ENCODE measurements around the gene PGM2. TPM values are rescaled to one million over a fixed set of nuclear protein-coding genes. Genes with fewer than 3 reads are reported as not detected.

The PGM2 gene
- total and polyA plus RNA-seq, 10 of the 15 experiments (the other 5 are each of a cell fraction or from before 2014, with no cell fraction given): 11.9 to 41.7 (median 37.1) TPM

DNA sequence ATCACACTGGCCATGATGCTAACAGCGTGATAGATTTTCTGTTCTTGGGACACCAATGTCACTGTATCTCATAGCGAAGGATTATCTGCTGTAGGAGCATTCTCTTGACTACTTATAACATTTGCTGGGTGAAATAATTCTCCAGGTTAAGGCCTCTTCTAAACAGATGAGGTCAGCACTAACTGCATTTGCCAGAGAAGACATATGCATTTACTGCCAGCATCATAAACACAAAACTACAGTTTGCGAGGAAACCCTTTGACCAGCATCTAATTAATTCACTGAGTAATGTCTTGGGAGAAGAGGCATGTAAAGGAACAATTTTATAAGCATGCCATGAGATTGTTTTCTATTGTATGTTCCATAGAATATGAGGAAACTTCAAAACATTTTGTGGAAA is 78.3 kb downstream of the PGM2 start:
- ATAC-seq: no peak
- H2AFZ ChIP-seq (ENCODE audit: control insufficient read depth, low read depth, low read length): no peak overlapping the region
- peaks cover 1% of the 10 kb centered on the region; the same call in 1 of the 2 replicates for H3K79me2 ChIP-seq (ENCODE audit: control insufficient read depth, insufficient read depth, low read length)
- CTCF ChIA-PET: interaction anchor here (2.2 kb wide), 1 partner anchor 9 kb away, joined by 15 read pairs; no protein-coding TSS in a partner anchor
- intact Hi-C loops (cut with micrococcal nuclease; ENCODE audit: unreplicated experiment): no loop called here
- no peak for TF ChIP-seq PML (IDR thresholded peaks at IDR 0.05; ENCODE audit: low read length)
- no peak for TF ChIP-seq CEBPB (IDR thresholded peaks at IDR 0.05; ENCODE audit: borderline replicate concordance in 1 of 2, low read depth in 2 of 2, low read length in 2 of 2)
- no peak for TF ChIP-seq ATF7 (IDR thresholded peaks at IDR 0.05; ENCODE audit: low read depth)
- TF ChIP-seq, protein P1, sequence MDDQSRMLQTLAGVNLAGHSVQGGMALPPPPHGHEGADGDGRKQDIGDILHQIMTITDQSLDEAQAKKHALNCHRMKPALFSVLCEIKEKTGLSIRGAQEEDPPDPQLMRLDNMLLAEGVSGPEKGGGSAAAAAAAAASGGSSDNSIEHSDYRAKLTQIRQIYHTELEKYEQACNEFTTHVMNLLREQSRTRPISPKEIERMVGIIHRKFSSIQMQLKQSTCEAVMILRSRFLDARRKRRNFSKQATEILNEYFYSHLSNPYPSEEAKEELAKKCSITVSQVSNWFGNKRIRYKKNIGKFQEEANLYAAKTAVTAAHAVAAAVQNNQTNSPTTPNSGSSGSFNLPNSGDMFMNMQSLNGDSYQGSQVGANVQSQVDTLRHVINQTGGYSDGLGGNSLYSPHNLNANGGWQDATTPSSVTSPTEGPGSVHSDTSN (IDR thresholded peaks at IDR 0.05; ENCODE audit: insufficient replicate concordance, low read depth, low read length): no peak
- no peak for TF ChIP-seq KLF5 (IDR thresholded peaks at IDR 0.05; ENCODE audit: partially characterized antibody)
- TF ChIP-seq ETV6 (conservative IDR thresholded peaks at IDR 0.05 in 1 of 2, IDR thresholded peaks at IDR 0.05 in 1 of 2; ENCODE audit: borderline replicate concordance in 1 of 2, low read depth in 1 of 2): no peak
- TF ChIP-seq RELA (IDR thresholded peaks at IDR 0.05; ENCODE audit: borderline replicate concordance, partially characterized antibody): no peak
- TF ChIP-seq, protein P2, sequence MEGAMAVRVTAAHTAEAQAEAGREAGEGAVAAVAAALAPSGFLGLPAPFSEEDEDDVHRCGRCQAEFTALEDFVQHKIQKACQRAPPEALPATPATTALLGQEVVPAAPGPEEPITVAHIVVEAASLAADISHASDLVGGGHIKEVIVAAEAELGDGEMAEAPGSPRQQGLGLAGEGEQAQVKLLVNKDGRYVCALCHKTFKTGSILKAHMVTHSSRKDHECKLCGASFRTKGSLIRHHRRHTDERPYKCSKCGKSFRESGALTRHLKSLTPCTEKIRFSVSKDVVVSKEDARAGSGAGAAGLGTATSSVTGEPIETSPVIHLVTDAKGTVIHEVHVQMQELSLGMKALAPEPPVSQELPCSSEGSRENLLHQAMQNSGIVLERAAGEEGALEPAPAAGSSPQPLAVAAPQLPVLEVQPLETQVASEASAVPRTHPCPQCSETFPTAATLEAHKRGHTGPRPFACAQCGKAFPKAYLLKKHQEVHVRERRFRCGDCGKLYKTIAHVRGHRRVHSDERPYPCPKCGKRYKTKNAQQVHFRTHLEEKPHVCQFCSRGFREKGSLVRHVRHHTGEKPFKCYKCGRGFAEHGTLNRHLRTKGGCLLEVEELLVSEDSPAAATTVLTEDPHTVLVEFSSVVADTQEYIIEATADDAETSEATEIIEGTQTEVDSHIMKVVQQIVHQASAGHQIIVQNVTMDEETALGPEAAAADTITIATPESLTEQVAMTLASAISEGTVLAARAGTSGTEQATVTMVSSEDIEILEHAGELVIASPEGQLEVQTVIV (IDR thresholded peaks at IDR 0.05; ENCODE audit: borderline replicate concordance, partially characterized antibody): no peak
- no peak for TF ChIP-seq IKZF1 (conservative IDR thresholded peaks at IDR 0.05)
- H3K27me3 ChIP-seq (replicated peaks in 1 of 2; ENCODE audit: control insufficient read depth in 2 of 2, insufficient read depth in 2 of 2, low read length in 1 of 2): no peaks in the 10 kb centered on the region
- H3K4me2 ChIP-seq (ENCODE audit: control insufficient read depth, insufficient read depth): no peak overlapping the region
- H4K20me1 ChIP-seq (ENCODE audit: control insufficient read depth, insufficient read depth): no peaks in the 10 kb centered on the region
- no peak overlapping the region for H3K27ac ChIP-seq (ENCODE audit: control insufficient read depth, insufficient read depth)
- DNase-seq (ENCODE audit: low read depth, low spot score): no peak
- RAD21 ChIA-PET (ENCODE audit: unreplicated experiment): no interaction called here
- peaks cover 0 to 3% of the 10 kb centered on the region in 2 experiments; a peak in 2 of 4 replicates for H3K36me3 ChIP-seq (ENCODE audit: control insufficient read depth in 2 of 2, insufficient read depth in 2 of 2, low read length in 1 of 2)
- no TSS peak for BruUV-seq (replicated peaks)
- SMC1A ChIA-PET (ENCODE audit: uncharacterized antibody, unreplicated experiment): interaction anchor here (0.9 kb wide), 1 partner anchor 8 kb away, joined by 3 read pairs; no protein-coding TSS in a partner anchor
- no peak overlapping the region for H3K4me3 ChIP-seq
- WGBS (ENCODE audit: insufficient coverage, insufficient replicate concordance, low lambda C conversion rate, missing lambda C conversion rate): 94% methylated on average over 3 of the region's 3 CpGs
- no peaks in the 10 kb centered on the region for H3K4me1 ChIP-seq (ENCODE audit: control insufficient read depth, insufficient read depth, low read length)
- no peaks in the 10 kb centered on the region for H3K9me3 ChIP-seq (replicated peaks; ENCODE audit: control insufficient read depth, insufficient read depth, low read length)
- POLR2A ChIA-PET: no interaction called here
- no peak for FAIRE-seq
- no peak overlapping the region for H3K9ac ChIP-seq (ENCODE audit: control insufficient read depth, insufficient read depth, low read length)
- in situ Hi-C loops (cut with MboI): no loop called here
